Thoracic aorta (tissue), 2 donors: ENCODE measurements around the gene B3GAT2. TPM values are rescaled to one million over a fixed set of nuclear protein-coding genes. Genes with fewer than 3 reads are reported as not detected.

Experiments
- ATAC-seq: fragments of 150-250 bp; one replicate; pipeline ENCODE4 v1.8.0; 2017; ENCODE audit warnings: low read depth; ENCODE audit not compliant: insufficient number of reproducible peaks, low FRiP score
- DNase-seq: peaks from one replicate; pipeline ENCODE4 v3.0.0-alpha.2; 2020; ENCODE audit warnings: low spot score
- H3K27ac ChIP-seq, 2 donors: fragments of 200-600 bp; sonication (generic); 1 replicate in 1 of 2; 2 replicates in 1 of 2; pipeline ENCODE4 v1.5.1; 2016; ENCODE audit warnings: mild to moderate bottlenecking in 2 of 2, moderate library complexity in 2 of 2
- H3K27me3 ChIP-seq: fragments of 200-600 bp; sonication (generic); replicated peaks from 2 replicates; pipeline ENCODE4 v1.6.0; 2016; ENCODE audit warnings: mild to moderate bottlenecking; ENCODE audit not compliant: insufficient read depth
- H3K36me3 ChIP-seq: fragments of 200-600 bp; sonication (generic); one replicate; pipeline ENCODE4 v1.5.1; 2016
- H3K4me1 ChIP-seq, 2 donors: fragments of 200-600 bp; sonication (generic); 1 replicate in 1 of 2; 2 replicates in 1 of 2; pipeline versions ENCODE4 v1.5.1 to v1.6.0; 2016; ENCODE audit warnings: low read depth in 2 of 2, mild to moderate bottlenecking in 1 of 2; ENCODE audit not compliant: control insufficient read depth in 1 of 2
- H3K4me3 ChIP-seq: fragments of 200-600 bp; sonication (generic); 2 replicates; pipeline ENCODE4 v1.5.1; 2016; ENCODE audit warnings: mild to moderate bottlenecking
- H3K9me3 ChIP-seq: fragments of 200-600 bp; sonication (generic); 2 replicates; pipeline ENCODE4 v1.5.1; 2016
- total RNA-seq, 2 donors: library from RNA; depleted of rRNA; stranded (reverse); fragments of >200 nt; gene quantifications; one replicate each; pipeline versions ENCODE4 v1.1.0 to v1.2.3, GENCODE V29; 2016
- TF ChIP-seq, protein P1 (sequence below): fragments of 200-600 bp; sonication (generic); IDR thresholded peaks from one replicate; pipeline ENCODE4 v1.5.1; 2019; ENCODE audit warnings: antibody characterized with exemption

The B3GAT2 gene
- total RNA-seq, 2 donors from 2014 or later, result not detected

DNA sequence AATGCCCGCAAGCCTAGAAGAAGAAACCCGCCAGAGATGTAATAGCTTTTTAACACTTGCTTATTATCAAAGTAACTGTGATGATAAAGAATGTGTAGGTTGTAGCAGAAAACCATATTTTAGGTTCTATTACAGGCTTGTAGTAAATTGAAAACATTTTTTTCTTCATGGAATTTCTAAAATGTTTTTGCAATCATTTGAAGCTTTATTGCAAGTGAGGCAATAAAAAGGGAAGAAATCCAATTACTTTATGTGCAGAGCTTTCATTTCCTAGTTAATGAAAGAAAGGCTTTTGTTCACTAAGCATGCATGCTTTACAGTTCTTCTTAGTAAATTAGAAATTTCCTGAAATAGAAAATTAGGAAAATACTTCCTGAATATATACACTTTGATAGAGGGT lies 135.1 kb downstream of the B3GAT2 start:
- Histone ChIP-seq H3K4me1 (no peaks in the 10 kb centered on the region), H3K27ac (no peak overlapping the region), H3K4me3 (no peak overlapping the region), H3K36me3 (no peaks in the 10 kb centered on the region), H3K9me3 (no peaks in the 10 kb centered on the region), H3K27me3 (no peaks in the 10 kb centered on the region)
- DNase-seq, result no peak
- no peak for ATAC-seq
- TF ChIP-seq, protein P1, sequence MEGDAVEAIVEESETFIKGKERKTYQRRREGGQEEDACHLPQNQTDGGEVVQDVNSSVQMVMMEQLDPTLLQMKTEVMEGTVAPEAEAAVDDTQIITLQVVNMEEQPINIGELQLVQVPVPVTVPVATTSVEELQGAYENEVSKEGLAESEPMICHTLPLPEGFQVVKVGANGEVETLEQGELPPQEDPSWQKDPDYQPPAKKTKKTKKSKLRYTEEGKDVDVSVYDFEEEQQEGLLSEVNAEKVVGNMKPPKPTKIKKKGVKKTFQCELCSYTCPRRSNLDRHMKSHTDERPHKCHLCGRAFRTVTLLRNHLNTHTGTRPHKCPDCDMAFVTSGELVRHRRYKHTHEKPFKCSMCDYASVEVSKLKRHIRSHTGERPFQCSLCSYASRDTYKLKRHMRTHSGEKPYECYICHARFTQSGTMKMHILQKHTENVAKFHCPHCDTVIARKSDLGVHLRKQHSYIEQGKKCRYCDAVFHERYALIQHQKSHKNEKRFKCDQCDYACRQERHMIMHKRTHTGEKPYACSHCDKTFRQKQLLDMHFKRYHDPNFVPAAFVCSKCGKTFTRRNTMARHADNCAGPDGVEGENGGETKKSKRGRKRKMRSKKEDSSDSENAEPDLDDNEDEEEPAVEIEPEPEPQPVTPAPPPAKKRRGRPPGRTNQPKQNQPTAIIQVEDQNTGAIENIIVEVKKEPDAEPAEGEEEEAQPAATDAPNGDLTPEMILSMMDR, result no peak

DNA sequence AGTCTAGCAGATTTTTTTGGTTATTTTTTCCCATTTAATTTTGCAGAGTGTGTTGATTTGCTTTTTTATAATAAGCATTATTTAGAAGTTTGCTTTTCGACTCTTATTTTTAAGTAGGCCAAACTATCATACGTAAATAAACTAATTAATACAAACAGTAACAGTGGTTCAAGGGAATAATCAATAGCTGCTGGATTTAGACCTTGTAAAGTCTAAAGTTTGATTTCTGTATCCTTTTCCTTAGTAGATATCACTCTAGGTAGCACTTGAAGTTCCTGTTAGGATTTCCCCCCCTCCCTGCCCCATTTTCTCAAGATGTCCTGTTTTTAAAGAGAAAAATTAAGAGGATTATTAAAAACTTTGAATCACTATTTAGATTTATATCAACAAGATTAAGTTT lies 136.1 kb downstream of the B3GAT2 start:
- TF ChIP-seq, protein P1, result no peak
- ATAC-seq (no peak), DNase-seq (no peak)
- Histone ChIP-seq H3K36me3 (no peaks in the 10 kb centered on the region), H3K4me1 (no peaks in the 10 kb centered on the region), H3K4me3 (no peak overlapping the region), H3K9me3 (no peaks in the 10 kb centered on the region), H3K27ac (no peak overlapping the region), H3K27me3 (no peaks in the 10 kb centered on the region)

DNA sequence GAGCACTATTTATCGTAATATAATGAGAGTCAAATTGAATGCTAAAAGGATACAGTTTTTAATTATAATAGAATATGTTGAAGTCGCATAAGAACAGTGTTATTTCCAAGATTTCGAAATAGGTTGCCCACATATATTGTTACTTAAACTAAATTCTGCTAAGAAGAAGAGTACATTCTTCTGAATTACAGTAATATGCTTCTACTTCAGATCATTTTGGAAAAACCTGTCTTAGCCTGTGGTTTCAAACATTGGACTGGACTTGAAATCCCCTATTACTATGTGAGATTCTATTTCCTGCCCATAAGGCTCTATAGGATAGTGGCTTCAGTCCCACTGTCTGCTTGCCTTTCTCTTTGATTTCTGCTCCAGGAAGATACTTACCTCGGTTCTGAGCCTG lies 137.2 kb downstream of the B3GAT2 start:
- no peaks in the 10 kb centered on the region for H3K27me3 ChIP-seq
- DNase-seq, result no peak
- H3K4me1 ChIP-seq, result no peaks in the 10 kb centered on the region
- TF ChIP-seq, protein P1, result no peak
- no peak for ATAC-seq
- no peaks in the 10 kb centered on the region for H3K9me3 ChIP-seq
- H3K27ac ChIP-seq, result no peak overlapping the region
- no peaks in the 10 kb centered on the region for H3K36me3 ChIP-seq
- H3K4me3 ChIP-seq, result no peak overlapping the region

DNA sequence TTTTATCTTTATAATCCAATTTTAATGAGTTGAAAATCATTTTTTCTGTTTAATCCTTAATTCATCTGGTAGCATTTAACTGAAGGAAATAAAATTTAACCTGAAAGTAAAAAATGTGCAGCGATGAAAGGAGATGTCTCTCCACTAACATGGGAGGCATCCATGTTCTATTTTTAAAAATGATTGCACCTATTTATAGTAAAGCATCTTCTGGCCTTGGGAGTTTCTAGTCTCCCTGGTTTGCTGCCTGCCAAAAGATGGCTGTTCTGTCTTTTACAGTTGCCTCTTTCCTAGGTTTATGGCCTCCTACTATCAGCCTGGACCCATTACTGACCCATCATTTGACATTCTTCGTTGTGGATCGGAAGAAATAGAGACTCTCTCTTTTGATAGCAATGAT lies 143.0 kb downstream of the B3GAT2 start:
- DNase-seq, result no peak
- H3K36me3 ChIP-seq, result no peaks in the 10 kb centered on the region
- no peaks in the 10 kb centered on the region for H3K4me1 ChIP-seq
- H3K9me3 ChIP-seq, result no peaks in the 10 kb centered on the region
- ATAC-seq, result no peak
- no peaks in the 10 kb centered on the region for H3K27me3 ChIP-seq
- no peak overlapping the region for H3K27ac ChIP-seq
- TF ChIP-seq, protein P1, result no peak
- H3K4me3 ChIP-seq, result no peak overlapping the region

DNA sequence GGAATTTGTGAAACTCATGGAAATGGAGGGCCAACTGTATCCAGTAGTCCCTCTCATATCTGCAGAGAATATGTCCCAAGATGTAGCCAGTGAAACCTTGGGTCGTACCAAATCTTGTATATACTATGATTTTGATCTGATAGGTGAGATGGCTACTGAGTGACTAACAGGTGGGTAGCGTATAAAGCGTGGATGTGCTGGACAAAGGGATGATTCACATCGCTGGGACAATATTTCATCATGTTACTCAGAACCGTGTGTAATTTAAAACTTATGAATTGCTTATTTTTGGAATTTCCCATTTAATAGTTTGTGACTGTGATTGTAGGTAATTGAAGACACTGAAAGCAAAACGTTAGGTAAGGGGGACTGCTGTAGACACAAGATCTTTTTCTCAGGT lies 145.1 kb downstream of the B3GAT2 start:
- no peaks in the 10 kb centered on the region for H3K4me1 ChIP-seq
- TF ChIP-seq, protein P1, result no peak
- no peaks in the 10 kb centered on the region for H3K27me3 ChIP-seq
- H3K36me3 ChIP-seq, result no peaks in the 10 kb centered on the region
- H3K4me3 ChIP-seq, result no peak overlapping the region
- DNase-seq, result no peak
- ATAC-seq, result no peak
- no peaks in the 10 kb centered on the region for H3K9me3 ChIP-seq
- H3K27ac ChIP-seq, result no peak overlapping the region
